HG03280 (cell line): ENCODE data around the gene CFB.

ENCODE experiments used
- ATAC-seq: cut with Tn5 transposase; IDR thresholded peaks from one replicate; pipeline ENCODE4 v1.9.1; 2021; ENCODE audit warnings: mild to moderate bottlenecking, moderate library complexity; ENCODE audit not compliant: unreplicated experiment

Gene CFB

DNA sequence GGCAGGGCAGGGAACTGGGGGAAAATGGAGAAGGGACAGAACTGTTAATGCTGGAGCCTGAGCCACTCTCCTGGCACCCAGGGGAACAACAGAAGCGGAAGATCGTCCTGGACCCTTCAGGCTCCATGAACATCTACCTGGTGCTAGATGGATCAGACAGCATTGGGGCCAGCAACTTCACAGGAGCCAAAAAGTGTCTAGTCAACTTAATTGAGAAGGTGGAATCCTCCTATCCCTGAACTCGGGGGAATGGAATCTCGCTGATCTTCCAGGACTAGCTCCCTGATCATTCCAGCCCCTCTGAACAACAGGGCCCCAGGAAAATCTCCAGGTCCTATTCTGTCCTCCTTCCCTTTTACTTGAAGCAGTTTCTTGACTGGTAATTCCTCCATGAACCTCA lies 2.0 kb downstream of the CFB start:
- ATAC-seq, result no peak

DNA sequence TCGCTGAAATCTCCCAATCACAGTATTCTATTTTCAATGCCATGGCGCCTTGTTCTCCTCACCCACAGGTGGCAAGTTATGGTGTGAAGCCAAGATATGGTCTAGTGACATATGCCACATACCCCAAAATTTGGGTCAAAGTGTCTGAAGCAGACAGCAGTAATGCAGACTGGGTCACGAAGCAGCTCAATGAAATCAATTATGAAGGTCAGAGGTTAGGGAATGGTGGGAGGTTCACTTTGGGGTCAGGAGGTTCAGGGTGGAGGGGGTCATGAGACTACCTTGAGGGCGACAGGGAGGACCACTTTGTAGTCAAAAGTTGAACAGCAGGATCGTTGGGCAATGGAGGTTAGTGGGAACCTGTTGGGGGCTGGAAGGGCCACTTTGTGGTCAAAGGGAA lies 2.4 kb downstream of the CFB start:
- no peak for ATAC-seq

DNA sequence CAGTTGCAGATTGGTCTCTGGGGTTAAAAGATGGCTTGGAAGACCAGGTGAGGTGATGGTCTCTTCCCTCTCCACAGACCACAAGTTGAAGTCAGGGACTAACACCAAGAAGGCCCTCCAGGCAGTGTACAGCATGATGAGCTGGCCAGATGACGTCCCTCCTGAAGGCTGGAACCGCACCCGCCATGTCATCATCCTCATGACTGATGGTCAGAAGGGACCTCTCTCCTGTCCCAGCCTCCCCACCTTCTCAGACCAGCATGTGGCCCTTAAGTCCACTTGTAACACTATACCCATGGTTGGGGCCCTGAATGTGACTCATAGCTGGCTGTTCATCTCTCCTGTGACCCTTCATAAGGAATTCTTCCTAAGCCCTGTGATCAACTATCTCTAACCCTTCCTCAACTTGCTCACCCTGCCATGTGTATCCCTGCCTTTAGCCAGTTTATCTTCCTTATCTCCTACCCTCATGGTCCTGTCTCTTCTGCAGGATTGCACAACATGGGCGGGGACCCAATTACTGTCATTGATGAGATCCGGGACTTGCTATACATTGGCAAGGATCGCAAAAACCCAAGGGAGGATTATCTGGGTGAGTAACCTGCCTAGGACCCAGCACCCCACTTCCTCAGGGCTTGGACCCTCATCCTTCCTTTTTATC lies 3.0 kb downstream of the CFB start:
- ATAC-seq, result no peak

DNA sequence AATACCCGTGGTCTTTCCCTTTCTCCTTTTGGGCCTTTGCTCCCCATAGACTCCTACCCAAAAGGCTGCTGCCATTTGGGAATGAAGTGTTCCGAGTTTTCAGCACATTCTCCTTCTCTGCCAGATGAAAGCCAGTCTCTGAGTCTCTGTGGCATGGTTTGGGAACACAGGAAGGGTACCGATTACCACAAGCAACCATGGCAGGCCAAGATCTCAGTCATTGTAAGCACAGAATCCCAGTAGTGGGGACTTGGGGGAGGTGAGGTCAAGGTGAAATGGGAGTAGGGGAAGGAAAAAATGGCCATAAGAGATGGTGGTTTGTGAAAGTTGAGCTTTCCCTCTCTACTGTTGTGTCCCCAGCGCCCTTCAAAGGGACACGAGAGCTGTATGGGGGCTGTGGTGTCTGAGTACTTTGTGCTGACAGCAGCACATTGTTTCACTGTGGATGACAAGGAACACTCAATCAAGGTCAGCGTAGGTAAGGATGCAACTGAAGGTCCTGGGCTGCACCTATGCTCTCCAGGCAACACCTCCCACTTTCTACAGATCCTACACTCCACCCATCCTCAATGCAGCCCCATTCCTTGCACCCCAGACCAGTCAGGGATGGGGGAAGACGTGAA lies 4.1 kb downstream of the CFB start:
- no peak for ATAC-seq

DNA sequence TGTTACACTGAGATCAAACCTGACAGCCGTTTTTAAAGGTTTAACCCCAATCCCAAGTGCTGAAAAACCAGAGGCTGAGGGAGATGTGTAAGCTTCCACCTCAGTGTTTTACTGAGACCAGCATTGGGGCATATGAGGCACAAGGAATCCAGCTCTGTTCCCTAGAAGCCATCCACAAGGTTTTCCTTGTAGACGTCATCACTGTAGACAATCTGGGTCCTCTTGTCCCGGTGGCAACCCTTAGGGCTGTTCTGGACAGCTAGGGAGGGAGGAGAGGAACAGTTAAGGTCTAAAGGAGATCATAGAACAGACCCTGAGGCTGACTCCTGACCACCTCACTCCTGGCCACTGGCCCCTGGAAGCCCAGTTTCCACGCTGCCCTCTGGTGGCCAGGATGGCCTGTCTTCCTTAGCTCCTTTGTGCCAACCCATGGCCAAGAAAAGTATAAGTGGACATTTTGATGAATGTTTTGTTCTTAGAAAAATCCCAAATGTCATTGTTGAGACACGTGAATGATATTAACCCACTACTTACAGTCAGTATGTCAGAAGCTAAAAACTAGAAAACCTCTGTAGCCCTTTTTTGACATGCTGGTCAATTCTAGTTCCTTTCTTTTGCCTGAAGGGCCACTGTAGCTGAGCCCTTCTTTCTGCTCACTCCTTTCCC lies 6.4 kb downstream of the CFB start:
- ATAC-seq, result no peak

DNA sequence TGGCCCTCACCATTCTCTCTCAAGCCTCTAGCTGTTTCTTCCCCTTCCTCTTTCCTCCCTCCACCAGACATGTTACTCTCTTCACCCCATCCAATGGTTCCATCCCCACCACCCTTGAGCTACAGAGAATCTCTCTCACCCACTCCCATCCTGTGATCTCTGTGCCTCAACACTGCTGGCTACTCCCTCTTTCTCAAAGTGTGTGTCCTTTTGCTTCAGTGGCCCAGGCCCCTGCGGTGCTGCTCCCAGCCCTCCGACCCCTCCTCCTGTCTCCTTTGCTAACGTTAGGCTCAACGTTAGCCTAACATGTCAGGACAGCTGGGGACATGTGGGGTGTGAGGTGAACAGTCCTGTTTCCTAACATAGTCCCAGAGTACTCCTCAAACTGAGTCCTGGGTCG lies 7.0 kb downstream of the CFB start:
- ATAC-seq, result no peak

DNA sequence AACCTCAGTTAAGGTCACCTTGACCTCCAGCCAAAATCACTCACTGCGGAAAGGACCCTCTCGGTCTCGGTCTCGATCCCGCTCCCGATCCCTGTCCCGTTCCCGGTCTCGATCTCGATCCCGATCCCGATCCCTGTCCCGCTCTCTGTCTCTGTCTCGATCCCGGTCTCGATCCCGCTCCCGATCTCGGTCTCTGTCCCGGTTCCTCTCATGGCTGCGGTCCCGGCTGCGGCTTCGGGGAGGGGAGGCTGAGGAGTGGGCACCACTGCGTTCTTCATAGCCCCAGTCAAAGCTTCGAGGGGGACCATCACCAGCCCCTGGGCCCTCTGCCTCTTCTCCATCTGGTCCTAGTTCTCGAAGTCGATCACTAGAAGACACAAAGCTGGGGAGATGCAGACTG lies 8.6 kb downstream of the CFB start:
- ATAC-seq, result no peak

DNA sequence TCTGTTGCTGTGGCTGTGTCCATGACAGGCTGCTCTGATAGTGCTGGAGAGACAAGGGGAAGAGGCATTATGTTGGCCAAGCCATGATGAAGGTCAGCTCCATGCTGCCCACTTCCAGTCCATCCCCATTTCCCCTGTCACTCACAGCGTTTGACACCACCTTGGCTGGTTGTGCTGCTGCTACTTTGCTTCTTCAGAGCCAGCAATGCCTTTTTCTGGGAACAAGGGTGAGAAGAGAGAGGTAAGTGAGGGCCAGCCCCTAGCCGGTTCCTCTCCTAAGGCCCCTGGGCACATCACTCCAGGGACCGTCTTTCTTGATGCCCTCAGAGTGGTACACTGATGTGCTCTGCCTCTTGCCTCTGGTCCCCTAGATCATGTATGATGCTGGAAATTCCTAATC lies 10.9 kb downstream of the CFB start:
- no peak for ATAC-seq

DNA sequence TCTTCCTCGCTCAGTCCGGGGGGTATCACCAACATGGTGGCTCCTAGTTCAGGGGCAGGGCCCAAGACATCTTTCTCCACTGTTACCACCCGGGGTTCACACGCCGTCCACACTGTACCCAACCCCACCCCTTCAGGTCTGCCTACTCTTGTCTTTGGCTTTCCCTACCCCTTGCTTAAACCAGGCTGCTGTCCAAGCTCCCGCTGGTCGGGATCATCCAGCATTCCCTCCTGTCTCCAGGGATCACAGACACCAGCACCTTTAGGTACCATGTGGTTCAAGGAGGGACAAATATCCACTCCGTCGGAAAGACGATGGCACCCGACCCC lies 12.5 kb downstream of the CFB start:
- peak; percentile 4 for ATAC-seq

DNA sequence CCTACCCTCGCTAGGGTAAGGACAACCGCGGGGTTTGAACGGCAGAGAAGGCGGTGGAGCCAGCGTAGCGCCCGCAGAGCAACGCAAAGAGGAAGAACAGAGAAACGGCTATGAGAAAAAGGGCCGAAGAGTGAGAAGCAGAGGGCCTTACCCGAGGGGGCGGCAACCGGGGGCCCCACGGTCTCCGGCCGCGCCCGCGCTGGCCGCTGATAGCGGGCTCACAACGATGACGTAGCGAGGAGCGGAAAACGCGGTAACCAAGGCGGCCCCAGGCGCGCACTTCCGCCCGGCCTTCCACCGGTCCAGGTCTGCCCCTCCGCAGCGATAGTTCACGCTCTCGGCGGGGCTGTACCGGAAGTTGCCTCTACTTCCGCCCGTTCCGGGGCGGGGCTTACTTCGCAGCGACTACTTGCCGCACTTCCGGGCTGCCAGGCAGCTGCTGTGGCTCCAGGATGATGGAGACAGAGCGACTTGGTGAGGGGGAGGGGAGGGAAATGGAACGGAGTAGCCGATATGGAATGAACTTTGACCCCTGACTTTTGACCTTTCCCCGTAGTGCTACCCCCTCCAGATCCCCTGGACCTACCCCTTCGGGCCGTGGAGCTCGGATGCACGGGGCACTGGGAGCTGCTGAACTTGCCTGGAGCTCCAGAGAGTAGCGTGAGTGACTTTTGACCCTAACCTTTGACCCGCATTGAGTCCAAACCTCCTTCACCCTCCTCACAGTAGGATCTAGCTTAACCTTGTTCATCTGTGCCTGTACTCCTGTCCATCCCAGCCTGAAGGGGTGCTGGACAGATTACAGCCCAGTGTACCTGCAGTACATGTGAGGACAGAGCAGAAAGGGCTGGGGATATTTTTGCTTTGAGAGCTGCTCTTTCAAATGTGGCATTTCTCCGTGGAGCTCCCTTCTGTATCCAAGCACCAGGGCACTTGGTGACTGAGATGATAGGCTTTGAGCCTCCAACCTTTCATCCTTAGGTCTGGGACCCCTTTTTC lies 13.1 kb downstream of the CFB start, which contains the start of the genes NELFE and SKIC2:
NELFE (minus strand) TSS at position 231 of the 999 bp plus-strand sequence. CDS start 525 bp downstream, outside the sequence.
SKIC2 (plus strand) TSS at position 435 of the 999 bp plus-strand sequence; CDS start at position 453, 18 bp downstream.
- ATAC-seq, result peak; percentile 98

DNA sequence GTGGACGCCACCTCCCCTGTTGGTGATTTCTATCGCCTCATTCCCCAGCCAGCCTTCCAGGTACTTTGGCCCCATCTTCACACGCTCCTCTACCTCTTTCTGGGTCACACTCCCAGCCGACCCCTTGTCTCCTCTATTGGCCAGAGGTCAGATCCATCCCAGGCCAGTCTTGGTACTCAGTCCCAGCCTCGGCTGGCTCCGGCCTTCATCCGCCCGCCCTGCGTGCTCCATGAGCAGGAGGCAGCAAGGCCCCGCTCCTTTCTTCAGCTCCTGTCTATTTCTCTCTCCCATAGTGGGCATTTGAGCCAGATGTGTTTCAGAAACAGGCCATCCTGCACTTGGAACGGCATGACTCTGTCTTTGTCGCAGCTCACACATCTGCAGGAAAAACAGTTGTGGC lies 15.7 kb downstream of the CFB start:
- ATAC-seq, result no peak

DNA sequence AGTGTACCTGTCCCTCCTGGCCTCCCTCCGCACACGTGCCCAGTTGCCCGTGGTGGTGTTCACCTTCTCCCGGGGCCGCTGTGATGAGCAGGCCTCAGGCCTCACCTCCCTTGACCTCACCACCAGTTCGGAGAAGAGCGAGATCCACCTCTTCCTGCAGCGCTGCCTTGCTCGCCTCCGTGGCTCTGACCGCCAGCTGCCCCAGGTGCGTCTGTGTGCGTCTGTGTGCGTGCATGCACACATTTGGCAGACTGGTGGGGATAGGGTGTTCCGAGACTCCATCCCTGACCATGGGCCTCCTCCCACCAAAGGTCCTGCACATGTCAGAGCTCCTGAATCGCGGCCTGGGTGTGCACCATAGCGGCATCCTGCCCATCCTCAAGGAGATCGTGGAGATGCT lies 18.0 kb downstream of the CFB start:
- ATAC-seq, result no peak

DNA sequence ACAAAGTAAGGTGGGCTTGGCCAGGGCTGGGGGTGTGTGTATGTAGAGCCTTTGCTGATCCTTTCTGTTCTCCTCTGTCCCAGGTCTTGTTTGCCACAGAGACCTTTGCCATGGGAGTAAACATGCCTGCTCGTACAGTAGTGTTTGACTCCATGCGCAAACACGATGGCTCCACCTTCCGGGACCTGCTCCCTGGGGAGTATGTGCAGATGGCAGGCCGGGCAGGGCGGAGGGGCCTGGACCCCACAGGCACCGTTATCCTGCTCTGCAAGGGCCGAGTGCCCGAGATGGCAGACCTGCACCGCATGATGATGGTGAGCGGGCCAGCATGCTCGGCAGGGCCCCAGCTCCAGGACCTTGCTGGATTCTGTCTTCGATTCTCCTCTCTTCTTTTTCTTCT lies 19.8 kb downstream of the CFB start:
- no peak for ATAC-seq

DNA sequence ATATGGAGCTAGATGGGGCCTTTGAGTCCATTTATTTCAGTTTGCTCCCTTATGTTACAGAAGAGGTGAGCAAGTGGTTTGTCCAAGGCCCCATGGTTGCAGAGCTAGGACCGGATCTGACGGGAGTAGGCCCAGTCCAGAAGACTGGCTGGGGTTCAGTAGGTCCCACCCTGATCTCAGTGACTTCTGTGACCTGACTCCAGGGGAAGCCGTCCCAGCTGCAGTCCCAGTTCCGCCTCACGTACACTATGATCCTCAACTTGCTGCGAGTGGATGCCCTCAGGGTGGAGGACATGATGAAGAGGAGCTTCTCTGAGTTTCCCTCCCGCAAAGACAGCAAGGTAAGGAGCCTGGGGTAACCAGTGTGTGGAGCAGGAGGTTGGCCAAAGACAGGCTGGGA lies 20.6 kb downstream of the CFB start:
- no peak for ATAC-seq

DNA sequence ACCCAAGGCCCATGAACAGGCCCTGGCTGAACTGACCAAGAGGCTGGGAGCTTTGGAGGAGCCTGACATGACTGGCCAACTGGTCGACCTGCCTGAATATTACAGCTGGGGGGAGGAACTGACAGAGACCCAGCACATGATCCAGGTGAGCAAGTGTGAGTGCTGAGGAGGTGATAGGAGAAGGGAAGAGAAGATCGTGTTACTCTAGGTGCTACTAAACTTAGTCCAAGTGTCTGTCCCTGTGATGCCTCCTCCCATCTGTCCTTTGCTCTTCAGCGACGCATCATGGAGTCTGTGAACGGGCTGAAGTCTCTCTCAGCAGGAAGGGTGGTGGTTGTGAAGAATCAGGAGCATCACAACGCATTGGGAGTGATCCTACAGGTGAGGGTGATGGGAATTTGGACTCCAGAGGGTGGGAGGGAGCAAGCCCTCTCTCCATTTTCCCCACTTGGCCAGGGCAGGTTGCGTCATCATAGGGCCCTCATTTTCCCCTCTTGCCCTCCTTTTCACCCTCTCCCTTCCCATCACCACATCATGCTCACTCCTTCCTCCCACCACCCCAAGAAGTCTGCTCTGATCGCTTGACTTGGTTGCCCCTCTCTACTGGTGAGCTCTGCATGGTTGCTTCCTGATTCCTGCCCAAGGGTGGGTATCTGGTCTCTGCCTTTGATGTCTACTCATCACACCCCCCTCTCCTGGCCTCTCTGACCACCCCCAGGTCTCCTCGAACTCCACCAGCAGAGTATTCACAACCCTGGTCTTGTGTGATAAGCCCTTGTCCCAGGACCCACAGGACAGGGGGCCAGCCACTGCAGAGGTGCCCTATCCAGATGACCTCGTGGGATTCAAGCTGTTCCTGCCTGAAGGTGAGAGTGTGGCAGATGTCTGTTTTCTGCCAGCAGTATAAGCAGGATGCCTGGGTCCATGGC lies 21.4 kb downstream of the CFB start:
- no peak for ATAC-seq

DNA sequence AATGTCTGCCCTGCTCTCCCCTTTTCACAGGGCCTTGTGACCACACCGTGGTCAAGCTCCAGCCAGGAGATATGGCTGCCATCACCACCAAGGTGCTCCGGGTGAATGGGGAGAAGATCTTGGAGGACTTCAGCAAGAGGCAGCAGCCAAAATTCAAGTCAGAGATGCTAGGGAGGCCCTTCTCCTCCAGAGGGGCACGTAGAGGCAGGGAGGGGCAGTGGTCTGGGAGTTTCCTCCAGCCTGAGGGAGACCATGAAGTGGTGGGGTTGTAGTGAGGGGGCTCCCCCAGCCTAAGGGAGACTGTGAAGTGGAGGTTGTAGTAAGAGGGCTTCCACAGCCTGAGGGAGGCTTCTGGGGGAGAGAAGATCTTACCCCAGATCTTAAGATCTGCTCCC lies 22.0 kb downstream of the CFB start:
- no peak for ATAC-seq

DNA sequence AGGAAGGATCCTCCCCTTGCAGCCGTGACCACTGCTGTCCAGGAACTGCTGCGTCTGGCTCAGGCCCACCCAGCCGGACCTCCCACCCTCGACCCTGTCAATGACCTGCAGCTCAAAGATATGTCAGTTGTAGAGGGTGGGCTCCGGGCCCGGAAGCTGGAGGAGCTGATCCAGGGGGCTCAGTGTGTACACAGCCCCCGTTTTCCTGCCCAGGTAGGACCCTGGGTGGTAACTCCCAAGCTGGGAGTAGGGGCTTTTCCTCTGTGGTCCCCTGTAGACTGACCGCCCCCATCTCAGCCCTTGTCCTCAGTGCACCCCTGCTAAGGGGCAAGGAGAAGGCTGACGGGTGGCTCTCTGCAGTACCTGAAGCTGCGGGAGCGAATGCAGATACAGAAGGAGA lies 22.4 kb downstream of the CFB start:
- no peak for ATAC-seq

DNA sequence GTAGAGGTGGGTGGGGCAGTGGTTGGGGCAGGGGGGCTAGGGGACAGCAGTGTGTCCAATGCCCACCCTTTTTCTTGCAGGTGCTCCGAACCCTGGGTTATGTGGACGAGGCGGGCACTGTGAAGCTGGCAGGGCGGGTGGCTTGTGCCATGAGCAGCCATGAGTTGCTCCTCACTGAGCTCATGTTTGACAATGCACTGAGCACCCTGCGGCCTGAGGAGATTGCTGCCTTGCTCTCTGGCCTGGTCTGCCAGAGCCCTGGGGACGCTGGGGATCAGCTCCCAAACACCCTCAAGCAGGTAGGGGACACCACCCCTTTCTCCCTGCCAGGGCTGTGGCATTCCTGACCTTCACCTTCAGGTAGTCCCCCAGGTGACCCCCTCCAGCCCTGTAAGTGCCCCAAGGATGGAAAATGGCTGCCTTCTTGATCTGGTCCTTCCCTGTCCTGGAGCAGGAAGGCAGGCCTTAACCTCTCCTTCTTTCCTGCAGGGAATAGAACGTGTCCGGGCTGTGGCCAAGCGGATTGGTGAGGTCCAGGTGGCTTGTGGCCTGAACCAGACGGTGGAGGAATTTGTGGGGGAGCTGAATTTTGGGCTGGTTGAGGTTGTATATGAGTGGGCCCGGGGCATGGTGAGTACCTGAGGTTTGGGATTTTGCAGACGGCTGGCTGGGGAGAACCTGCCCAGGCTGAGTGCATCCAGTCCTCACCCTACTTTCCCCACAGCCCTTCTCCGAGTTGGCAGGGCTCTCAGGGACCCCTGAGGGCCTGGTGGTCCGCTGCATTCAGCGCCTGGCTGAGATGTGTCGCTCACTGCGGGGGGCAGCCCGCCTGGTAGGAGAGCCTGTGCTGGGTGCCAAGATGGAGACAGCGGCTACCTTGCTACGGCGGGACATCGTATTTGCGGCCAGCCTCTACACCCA lies 23.2 kb downstream of the CFB start:
- no peak for ATAC-seq
